GM18519 (cell line): Measurements from ENCODE around the gene PRR23A.

ENCODE experiments used
- ATAC-seq: cut with Tn5 transposase; IDR thresholded peaks from one replicate; pipeline ENCODE4 v1.9.1; 2021; ENCODE audit warnings: mild to moderate bottlenecking, moderate library complexity; ENCODE audit not compliant: unreplicated experiment, low FRiP score

PRR23A gene

DNA sequence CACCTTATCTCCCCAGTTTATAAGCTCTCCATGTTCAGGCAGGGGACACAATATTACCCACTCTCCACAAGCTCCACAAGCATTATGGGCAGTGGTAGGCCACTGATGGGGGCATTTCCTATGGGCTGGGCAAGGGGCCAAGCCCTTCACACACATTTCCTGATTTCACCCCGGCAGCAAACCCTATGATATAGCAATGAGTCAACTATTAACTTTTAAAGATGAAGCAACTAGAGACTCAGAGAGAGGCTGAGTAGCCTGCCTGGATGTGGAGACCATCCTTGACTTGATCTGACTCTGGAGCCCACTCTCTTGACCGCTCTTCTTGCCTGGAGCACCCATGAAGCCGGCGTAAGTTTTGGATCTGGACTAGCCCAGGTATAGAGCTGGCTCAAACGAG lies 31.6 kb downstream of the PRR23A start:
- ATAC-seq, result no peak

DNA sequence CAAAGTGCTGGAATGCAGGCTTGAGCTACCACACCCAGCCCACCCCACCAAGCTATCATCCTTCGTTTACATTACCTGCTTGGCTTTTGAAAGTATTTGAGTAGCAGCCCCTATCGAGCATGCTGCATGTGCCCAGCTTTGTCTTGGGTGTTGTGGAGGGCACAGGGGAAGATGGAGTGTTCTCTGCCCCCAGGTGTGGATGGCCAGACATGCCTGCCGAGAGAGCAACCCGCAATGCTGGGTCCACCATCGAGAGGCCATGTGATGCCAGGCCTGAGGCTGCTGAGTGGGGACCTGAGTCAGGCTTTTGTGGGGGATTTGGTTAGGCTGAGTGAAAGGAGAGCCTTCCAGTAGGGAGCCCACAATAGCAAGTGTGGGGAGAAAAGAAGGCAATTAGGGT lies 33.1 kb downstream of the PRR23A start:
- no peak for ATAC-seq

DNA sequence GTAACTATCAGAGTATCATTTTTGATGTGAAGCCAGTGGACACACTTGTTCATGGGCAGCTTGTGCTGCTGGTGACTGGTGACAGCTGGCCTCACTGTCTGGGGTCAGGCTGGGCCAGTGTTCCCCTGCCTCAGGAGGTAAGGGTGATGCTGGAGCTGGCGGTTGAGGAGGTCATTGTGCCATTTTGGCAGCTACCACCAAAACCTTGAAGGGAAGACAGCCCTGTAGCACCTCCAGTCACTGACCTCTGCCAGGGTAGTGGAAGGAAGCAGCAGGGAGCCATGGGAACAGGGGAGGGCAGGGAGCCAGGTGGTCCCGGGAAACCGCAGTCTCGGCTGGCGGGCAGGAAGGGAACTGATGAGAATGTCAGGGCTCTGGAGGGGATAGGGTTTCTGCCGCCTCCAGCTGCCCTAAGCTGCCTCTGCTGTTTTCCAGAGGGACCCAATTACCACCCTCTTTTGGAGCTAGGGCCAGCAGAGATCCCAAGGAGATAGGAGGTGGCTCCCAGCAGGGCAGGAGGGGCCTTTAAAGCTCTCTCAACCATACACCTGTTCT lies 34.2 kb downstream of the PRR23A start:
- ATAC-seq, result no peak

DNA sequence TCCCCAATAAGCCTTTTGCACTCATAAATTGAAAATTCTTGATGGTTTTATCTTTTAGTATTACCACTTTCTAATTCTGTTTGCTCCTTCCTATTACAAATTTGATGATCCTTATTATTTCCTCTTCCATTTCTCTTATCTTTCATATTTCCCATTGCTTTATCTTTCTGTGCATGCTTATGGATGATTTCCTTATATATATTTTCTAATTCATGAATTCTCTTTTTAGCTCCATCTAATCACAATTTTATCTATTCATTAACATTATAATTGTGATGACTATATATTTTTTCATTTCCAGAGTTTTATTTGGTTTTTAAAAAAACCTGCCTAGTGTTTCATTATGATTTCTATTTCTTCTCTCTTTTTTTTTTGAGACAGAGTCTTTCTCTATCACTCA lies 41.1 kb downstream of the PRR23A start:
- ATAC-seq, result no peak

DNA sequence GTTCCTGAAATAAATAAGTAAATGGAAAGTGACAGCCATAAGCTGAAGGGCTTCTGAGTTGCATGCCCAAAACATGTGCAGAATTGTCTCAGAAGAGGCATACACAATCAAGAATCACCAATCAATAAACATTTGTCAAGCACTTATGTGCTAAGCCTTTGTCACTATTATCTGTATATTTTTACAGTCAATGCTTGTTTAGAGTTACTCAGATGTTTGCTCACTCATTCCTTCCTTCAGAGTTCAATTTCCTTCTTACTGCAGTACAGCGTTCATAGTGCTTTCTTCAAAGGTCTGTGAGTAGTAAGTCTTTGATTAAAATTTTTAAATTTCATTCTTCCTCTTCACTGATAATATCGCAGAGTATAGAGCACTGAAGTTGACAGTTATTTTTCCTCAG lies 41.8 kb downstream of the PRR23A start:
- ATAC-seq, result no peak

DNA sequence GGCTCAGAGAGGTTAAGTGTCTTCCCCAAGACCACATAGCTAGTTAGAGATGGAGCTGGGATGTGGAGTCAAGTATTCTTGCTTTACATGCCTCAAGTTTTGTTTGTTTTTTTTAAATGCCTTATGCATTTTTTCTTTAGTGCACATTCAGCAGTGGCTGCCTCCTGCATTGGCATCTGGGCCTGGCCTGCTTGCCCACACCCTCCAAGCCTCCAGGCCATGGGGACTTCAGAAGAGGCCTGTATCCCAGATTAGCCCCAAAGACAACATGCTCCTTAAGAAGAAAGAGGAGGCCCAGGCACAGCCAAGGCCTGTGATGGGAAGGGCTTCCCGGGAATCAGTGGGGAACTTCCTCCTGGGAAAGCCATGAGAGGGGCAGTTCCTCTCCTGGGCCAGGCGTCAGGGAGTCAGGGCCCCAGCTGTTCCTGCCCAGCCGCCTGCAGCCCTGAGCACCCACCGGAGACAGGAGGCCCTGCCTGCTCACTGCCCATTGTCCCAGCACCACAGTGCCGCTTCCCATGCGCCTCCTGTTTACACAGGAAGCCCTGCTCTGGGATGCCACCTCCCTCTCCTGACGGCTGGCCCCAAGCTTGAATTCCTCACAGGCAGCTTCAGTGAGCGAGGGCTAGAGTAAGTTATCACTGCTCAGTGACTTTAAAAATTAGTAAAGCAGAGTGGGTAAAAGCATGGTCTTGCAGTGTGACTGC lies 43.1 kb downstream of the PRR23A start:
- ATAC-seq, result no peak

DNA sequence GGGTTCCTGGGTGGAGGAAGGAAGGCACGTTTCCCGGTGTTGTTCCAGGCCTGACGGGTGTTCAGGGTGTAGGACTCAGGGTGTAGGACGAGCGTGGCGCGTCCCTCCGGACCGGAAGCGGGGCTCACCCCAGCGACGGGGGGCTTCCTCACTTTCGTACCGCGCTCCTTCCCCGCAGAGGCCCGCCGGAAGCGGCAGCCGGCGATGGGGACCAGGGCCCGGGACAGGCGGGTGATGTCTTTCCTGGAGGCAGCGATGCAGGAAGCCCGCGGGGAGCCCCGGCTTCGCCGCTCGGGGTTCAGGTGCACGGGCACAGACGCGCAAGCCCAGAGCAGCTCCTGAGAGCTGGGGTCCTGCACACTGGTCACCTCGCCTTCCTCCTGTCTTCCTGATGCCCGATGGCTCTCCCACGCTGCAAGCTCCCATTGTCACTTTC lies 45.6 kb downstream of the PRR23A start:
- no peak for ATAC-seq
